GM12874 (cell line): ENCODE data around the gene LPIN1.

Experiments
- CTCF ChIP-seq: IDR thresholded peaks from 2 replicates; pipeline ENCODE4 v1.5.1; 2011; ENCODE audit warnings: low read depth, mild to moderate bottlenecking, control low read depth, low read length, moderate library complexity; ENCODE audit not compliant: insufficient read depth

LPIN1 gene

GRCh38 chr2:11863103-11863502 lies 116.7 kb downstream of the LPIN1 start:
- no peak for TF ChIP-seq CTCF

- TF ChIP-seq CTCF, result peak; percentile 95
These were observed 117.3 kb downstream of the LPIN1 start for GRCh38 chr2:11863513-11864328.

GRCh38 chr2:11864724-11865123 lies 118.3 kb downstream of the LPIN1 start:
- no peak for TF ChIP-seq CTCF

GRCh38 chr2:11865378-11865777 lies 118.9 kb downstream of the LPIN1 start:
- no peak for TF ChIP-seq CTCF

- no peak for TF ChIP-seq CTCF
These were observed 119.4 kb downstream of the LPIN1 start for GRCh38 chr2:11865805-11866204.

GRCh38 chr2:11866358-11867335 lies 120.2 kb downstream of the LPIN1 start:
- TF ChIP-seq CTCF, result no peak

- no peak for TF ChIP-seq CTCF
These were observed 121.5 kb downstream of the LPIN1 start for GRCh38 chr2:11867926-11868325.
